Dendritic cell treated with granulocyte-macrophage colony-stimulating factor and Interleukin-4, amounts not matched to agents 40 ng/mL and 50 ng/mL, for 4 days (primary cell): Measurements from ENCODE around the gene SH3D19.

Source experiments
- H3K27ac Mint-ChIP-seq: one replicate; pipeline ENCODE4 v1.8.0; 2022; ENCODE audit warnings: mild to moderate bottlenecking, mixed read lengths
- H3K27me3 Mint-ChIP-seq: one replicate; pipeline ENCODE4 v1.8.0; 2022; ENCODE audit warnings: mild to moderate bottlenecking, mixed read lengths
- H3K36me3 Mint-ChIP-seq: one replicate; pipeline ENCODE4 v1.8.0; 2022; ENCODE audit warnings: low read depth, mixed read lengths
- H3K4me1 Mint-ChIP-seq: one replicate; pipeline ENCODE4 v1.8.0; 2022; ENCODE audit warnings: low read depth, mixed read lengths
- H3K4me3 Mint-ChIP-seq: one replicate; pipeline ENCODE4 v1.8.0; 2022; ENCODE audit warnings: mild to moderate bottlenecking, moderate library complexity, mixed read lengths
- H3K9me3 Mint-ChIP-seq: one replicate; pipeline ENCODE4 v1.8.0; 2022; ENCODE audit warnings: mixed read lengths
- intact Hi-C: fragments of 100-400 bp; cut with micrococcal nuclease; formaldehyde crosslinking; loops from one replicate; pipeline ENCODE4 v1.15.0; 2022

Gene SH3D19

GRCh38 chr4:151195801-151196200, 129.6 kb downstream of the SH3D19 start:
- Mint-ChIP-seq H3K27me3 (no peaks in the 10 kb centered on the region), H3K9me3 (peaks cover 9% of the 10 kb centered on the region), H3K27ac (no peak overlapping the region), H3K4me3 (no peak overlapping the region), H3K36me3 (no peaks in the 10 kb centered on the region), H3K4me1 (no peaks in the 10 kb centered on the region)
- intact Hi-C loops: no loop called here

DNA sequence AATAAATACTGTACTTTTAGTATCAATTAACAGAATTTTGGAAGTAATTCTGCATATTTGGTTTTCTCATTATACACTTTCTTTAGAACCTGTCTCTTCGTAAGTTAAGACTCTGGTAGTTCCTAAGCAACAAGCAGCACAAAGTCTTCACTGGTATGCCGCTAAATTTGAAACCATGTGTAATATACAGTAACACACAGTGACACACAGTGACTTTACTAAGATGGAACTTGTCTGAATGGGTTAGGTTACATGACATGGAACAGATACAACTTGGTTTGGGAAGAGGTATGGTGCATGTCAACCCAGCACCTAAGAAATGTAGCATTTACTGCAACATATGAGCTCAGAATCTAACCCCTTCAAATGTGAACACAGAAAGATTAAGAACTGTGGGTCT, 132.0 kb downstream of the SH3D19 start:
- Mint-ChIP-seq H3K9me3 (peaks cover 25% of the 10 kb centered on the region), H3K27ac (no peak overlapping the region), H3K4me3 (no peak overlapping the region), H3K4me1 (no peaks in the 10 kb centered on the region), H3K27me3 (no peaks in the 10 kb centered on the region), H3K36me3 (no peaks in the 10 kb centered on the region)
- intact Hi-C loops: no loop called here

- H3K27me3 Mint-ChIP-seq: no peaks in the 10 kb centered on the region
- H3K27ac Mint-ChIP-seq: no peak overlapping the region
- H3K9me3 Mint-ChIP-seq: peaks cover 25% of the 10 kb centered on the region
- intact Hi-C loops: no loop called here
- H3K4me1 Mint-ChIP-seq: no peaks in the 10 kb centered on the region
- no peaks in the 10 kb centered on the region for H3K36me3 Mint-ChIP-seq
- H3K4me3 Mint-ChIP-seq: no peak overlapping the region
Observed at GRCh38 chr4:151192556-151193235, 132.7 kb downstream of the SH3D19 start.

- Mint-ChIP-seq H3K36me3 (no peaks in the 10 kb centered on the region), H3K27me3 (no peaks in the 10 kb centered on the region), H3K4me1 (no peaks in the 10 kb centered on the region), H3K4me3 (no peak overlapping the region), H3K27ac (no peak overlapping the region), H3K9me3 (peaks cover 6% of the 10 kb centered on the region)
- intact Hi-C loops: no loop called here
Observed at GRCh38 chr4:151184523-151185458, 140.6 kb downstream of the SH3D19 start.

GRCh38 chr4:151182455-151182996, 142.9 kb downstream of the SH3D19 start:
- Mint-ChIP-seq H3K36me3 (no peaks in the 10 kb centered on the region), H3K9me3 (no peaks in the 10 kb centered on the region), H3K4me3 (no peak overlapping the region), H3K27me3 (no peaks in the 10 kb centered on the region), H3K4me1 (no peaks in the 10 kb centered on the region), H3K27ac (no peak overlapping the region)
- intact Hi-C loops: no loop called here

- intact Hi-C loops: no loop called here
- H3K36me3 Mint-ChIP-seq: no peaks in the 10 kb centered on the region
- H3K4me1 Mint-ChIP-seq: no peaks in the 10 kb centered on the region
- H3K9me3 Mint-ChIP-seq: no peaks in the 10 kb centered on the region
- no peak overlapping the region for H3K27ac Mint-ChIP-seq
- no peak overlapping the region for H3K4me3 Mint-ChIP-seq
- H3K27me3 Mint-ChIP-seq: no peaks in the 10 kb centered on the region
Observed at GRCh38 chr4:151176685-151177084, 148.7 kb downstream of the SH3D19 start.

DNA sequence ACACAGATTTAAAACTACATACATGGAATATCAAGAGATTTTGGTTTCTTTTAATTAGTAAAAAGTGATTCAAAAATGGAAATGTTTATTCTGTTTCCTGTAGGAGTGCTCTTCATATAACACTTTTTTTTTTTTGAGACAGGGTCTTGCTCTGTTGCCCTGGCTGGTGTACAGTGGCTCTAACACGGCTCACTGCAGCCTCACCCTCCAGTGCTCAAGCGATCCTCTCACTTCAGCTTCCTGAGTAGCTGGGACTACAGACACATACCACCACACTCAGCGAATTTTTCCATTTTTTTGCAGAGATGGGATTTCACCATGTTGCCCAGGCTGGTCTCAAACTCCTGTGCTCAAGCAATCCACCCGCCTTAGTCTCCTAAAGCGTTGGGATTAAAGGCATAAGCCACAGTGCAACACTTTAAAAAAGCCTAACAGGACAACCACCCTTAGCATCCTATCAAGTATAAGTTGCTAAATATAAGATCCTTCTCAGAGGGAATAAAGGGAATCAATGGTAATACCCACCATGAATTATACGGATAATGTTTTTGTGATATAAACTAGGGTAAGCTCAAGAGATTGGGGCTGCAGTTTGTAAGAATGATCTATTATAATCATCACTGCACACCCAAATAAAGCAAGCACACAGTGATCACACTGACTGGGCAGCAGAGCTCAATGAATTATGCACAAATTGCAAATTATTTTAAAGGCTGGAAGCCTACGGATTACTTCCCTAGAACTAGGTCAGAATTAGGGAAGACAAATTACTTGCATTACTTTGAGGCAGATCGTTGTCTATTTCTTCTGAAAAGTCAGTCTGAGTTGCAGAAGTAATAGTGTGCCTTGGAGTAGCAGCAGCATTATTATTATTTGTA, 149.4 kb downstream of the SH3D19 start:
- Mint-ChIP-seq H3K27ac (no peak overlapping the region), H3K4me1 (no peaks in the 10 kb centered on the region), H3K36me3 (no peaks in the 10 kb centered on the region), H3K9me3 (no peaks in the 10 kb centered on the region), H3K4me3 (no peak overlapping the region), H3K27me3 (no peaks in the 10 kb centered on the region)
- intact Hi-C loops: no loop called here

DNA sequence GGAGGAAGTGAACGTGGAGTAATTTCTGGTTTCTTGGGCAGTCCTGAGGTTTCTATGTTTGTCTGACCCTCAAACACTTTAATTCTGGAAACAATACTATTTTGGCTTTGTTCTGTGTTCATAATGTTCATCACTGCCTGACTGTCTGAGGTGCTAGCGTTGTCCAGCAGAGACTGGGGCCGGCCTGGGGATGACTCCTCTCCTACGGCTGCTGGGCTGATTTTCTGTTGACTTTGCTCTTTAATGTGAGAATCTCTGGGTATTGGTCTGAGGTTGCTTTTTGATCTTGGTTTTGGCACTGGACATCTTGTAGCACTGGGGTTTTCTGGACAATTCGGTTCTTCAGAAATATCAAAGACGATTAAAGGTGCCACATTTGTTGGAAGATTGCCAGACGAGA, 150.2 kb downstream of the SH3D19 start:
- H3K9me3 Mint-ChIP-seq: no peaks in the 10 kb centered on the region
- no peak overlapping the region for H3K27ac Mint-ChIP-seq
- intact Hi-C loops: no loop called here
- H3K4me3 Mint-ChIP-seq: no peak overlapping the region
- no peaks in the 10 kb centered on the region for H3K4me1 Mint-ChIP-seq
- no peaks in the 10 kb centered on the region for H3K36me3 Mint-ChIP-seq
- no peaks in the 10 kb centered on the region for H3K27me3 Mint-ChIP-seq

DNA sequence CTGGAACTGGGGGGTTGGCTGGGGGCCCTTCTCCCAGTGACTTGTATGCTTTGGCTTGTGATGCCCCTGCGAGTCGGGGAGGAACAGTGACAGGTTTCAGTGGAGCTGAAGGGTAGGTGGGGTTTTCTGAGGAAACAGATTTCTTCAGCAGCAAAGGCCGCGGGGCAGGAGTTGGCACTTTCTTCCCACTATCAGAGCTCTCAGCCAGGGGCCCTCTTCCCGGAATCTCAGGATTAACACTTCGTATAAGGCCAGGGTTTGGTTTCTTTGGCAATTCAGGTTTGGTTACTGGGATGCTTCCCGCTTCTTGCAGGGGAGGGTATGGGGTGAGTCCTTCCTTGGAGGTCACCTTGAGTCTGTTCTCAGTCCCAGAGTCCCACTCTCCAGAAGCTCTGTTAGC, 150.6 kb downstream of the SH3D19 start:
- no peaks in the 10 kb centered on the region for H3K9me3 Mint-ChIP-seq
- H3K4me3 Mint-ChIP-seq: no peak overlapping the region
- H3K4me1 Mint-ChIP-seq: no peaks in the 10 kb centered on the region
- intact Hi-C loops: no loop called here
- H3K27ac Mint-ChIP-seq: no peak overlapping the region
- H3K36me3 Mint-ChIP-seq: no peaks in the 10 kb centered on the region
- no peaks in the 10 kb centered on the region for H3K27me3 Mint-ChIP-seq

DNA sequence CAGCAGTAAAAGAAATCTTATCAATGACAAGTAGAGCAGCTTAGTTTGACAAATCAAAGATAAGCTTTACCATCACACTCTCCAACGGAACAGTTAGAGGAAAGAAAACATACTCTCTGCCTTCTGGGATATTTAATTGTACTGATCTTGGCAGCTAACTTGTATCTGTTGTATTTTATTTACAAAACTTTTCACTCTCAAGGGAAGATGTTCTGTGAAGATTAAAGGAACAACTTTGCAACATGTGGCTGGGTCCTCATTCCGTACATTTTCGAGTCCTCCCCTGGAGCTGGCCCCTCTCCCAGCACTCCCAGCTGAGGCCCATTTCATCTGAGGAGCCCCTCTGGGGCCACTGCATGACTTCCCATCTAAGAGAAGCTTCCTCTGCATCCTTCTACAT, 151.5 kb downstream of the SH3D19 start:
- Mint-ChIP-seq H3K27ac (no peak overlapping the region), H3K36me3 (no peaks in the 10 kb centered on the region), H3K4me3 (no peak overlapping the region), H3K27me3 (no peaks in the 10 kb centered on the region), H3K4me1 (no peaks in the 10 kb centered on the region), H3K9me3 (no peaks in the 10 kb centered on the region)
- intact Hi-C loops: no loop called here

DNA sequence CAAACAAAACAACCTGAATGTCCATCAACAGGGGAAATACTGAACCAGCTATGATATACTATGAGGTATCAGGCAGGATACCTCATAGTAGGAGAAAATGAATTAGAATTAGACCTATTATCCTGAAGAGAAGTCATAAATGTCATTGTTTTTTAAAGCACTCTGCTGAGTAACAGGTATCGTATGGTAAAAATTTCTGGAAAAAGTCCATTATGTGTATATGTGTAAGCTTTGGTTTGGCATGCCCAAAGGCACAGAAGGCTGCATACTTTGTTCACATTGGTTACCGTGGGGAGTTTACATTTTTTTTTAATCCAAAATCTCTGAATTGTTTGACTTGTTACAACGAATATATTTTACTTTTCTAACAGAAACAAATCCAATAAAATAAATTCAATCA, 155.5 kb downstream of the SH3D19 start:
- no peaks in the 10 kb centered on the region for H3K9me3 Mint-ChIP-seq
- H3K4me1 Mint-ChIP-seq: no peaks in the 10 kb centered on the region
- no peak overlapping the region for H3K27ac Mint-ChIP-seq
- H3K27me3 Mint-ChIP-seq: no peaks in the 10 kb centered on the region
- no peaks in the 10 kb centered on the region for H3K36me3 Mint-ChIP-seq
- no peak overlapping the region for H3K4me3 Mint-ChIP-seq
- intact Hi-C loops: no loop called here

DNA sequence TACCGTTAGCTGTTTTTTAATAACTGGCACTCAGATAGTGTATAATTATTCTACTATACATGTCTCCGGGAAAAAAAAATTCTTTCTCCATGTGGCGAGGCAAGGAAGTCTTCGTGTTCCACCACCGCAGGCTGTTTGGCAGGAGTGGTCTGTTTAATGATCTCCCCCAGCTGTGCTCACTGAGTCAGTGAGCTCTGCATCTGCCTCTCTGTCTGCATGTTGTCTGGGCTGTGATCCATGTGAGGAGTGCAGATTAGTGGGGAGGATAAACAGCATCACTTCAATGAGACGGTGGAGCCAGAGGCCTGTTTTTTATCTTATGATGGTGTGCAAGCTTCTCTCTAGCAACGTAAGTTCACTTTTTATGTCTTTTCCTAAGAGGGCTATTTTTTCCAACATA, 156.2 kb downstream of the SH3D19 start:
- Mint-ChIP-seq H3K4me3 (no peak overlapping the region), H3K36me3 (no peaks in the 10 kb centered on the region), H3K9me3 (no peaks in the 10 kb centered on the region), H3K27ac (no peak overlapping the region), H3K27me3 (no peaks in the 10 kb centered on the region), H3K4me1 (no peaks in the 10 kb centered on the region)
- intact Hi-C loops: no loop called here

- Mint-ChIP-seq H3K4me3 (no peak overlapping the region), H3K9me3 (no peaks in the 10 kb centered on the region), H3K27me3 (no peaks in the 10 kb centered on the region), H3K36me3 (no peaks in the 10 kb centered on the region), H3K27ac (no peak overlapping the region), H3K4me1 (no peaks in the 10 kb centered on the region)
- intact Hi-C loops: no loop called here
Observed at GRCh38 chr4:151167561-151167960, 157.8 kb downstream of the SH3D19 start.

DNA sequence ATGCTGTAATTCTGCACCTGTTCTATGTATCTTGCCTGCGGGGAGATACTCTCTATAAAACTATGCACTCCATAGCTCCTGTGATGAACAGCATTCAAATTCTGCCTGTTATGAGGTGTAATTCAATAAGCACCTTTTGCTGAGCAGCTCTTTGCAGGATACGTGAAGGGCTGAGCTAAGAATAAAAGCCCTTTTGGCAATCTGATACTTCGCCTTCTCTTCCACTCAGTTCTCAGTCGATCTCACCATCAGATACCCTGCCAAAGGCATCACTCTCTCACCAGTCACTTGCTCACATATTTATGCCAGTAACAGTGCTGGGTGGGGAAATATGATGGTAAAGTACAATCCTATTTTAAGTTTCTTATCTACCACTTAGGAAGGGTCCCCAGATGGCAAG, 158.8 kb downstream of the SH3D19 start:
- no peaks in the 10 kb centered on the region for H3K27me3 Mint-ChIP-seq
- intact Hi-C loops: no loop called here
- no peaks in the 10 kb centered on the region for H3K4me1 Mint-ChIP-seq
- no peaks in the 10 kb centered on the region for H3K9me3 Mint-ChIP-seq
- no peak overlapping the region for H3K27ac Mint-ChIP-seq
- H3K36me3 Mint-ChIP-seq: no peaks in the 10 kb centered on the region
- no peak overlapping the region for H3K4me3 Mint-ChIP-seq
